Measurements from ENCODE around the gene ARHGAP15.

Gene ARHGAP15

DNA sequence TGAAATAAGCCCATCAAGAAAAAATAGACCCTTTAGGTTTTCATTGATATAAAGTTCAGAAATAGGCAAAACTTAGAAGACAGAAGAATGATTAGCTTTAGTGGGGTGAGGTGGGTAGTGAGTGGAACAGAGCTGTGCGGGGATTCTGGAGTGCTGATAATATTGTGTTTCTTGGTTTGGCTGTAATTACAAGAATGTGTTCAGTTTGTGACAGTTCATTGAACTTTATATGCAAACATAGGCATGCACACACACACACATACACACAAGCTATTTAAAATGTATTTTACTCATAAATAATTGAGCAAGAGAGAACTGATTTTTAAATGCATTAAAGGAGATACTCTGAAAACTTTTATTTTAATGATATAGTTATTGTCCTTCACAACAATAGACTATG lies 17.1 kb downstream of the ARHGAP15 start:
- no peak for DNase-seq

DNA sequence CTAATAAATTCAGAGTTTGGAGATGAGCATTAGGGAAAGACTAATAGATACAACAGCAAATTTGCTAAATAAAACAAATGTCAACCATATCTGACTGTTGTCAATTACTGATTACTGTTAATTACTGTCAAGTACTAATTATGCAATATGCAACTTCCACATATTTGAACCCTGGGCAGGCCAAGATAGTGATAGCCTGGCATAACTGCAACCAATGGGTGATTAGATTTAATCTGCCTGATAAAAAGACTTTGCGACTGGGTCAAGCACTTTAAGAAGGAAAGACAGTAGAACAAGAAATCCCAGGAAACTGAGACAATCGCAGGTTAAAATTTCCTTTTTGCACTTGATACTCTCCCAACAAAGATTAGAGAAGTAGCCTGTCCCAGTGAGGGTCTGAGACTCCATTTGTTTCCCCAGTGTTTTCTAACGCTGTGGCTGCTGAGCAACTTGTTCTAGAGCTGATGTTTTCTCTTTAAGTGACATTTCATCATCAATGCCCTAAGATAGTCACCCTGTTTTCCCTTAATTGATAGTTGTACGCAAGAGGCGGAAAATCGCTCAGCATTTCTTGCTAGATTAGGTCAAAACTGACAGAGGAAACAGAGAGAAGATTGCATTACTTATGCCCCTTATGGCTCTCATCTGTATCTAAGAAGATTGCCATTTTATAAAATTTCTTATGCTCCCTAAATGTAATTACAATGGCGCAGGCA lies 17.8 kb downstream of the ARHGAP15 start:
- DNase-seq, result no peak

DNA sequence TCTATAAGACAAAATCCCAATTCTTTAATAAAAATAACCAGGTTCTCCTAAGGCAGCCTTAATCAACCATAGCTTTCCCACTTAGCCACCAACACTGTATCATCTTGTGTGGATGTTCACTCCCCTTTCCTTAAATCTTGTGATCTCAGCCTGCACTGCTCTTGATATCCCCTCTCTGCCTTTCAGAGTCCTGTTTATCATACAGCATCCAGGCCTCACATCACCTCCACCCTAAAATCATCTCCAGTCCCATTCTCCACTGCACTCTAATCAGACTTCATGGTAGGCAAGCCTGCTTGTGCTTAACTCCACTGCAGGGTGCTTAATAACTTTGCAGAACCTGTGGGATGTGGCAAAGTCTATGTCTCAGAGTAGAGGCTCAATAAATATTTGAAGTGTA lies 18.8 kb downstream of the ARHGAP15 start:
- DNase-seq, result no peak

DNA sequence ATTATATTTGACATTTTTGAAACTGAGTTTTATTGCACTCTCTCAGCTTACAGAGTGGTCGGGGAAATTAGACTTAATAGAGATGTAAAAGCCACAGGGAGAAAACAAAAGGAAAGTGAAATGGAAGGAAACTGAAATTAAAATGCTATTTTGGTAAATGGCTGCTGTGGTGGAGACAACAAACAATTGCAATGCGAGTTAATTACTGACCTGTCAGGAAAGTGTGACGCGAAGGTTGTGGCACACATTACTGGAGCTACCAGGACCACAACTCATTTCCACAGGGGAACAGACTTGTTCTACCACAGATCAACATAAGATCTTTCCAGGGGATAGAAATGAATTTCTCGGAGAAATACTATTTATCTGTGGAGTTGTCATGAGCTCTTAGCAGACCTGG lies 19.5 kb downstream of the ARHGAP15 start:
- no peak for DNase-seq

DNA sequence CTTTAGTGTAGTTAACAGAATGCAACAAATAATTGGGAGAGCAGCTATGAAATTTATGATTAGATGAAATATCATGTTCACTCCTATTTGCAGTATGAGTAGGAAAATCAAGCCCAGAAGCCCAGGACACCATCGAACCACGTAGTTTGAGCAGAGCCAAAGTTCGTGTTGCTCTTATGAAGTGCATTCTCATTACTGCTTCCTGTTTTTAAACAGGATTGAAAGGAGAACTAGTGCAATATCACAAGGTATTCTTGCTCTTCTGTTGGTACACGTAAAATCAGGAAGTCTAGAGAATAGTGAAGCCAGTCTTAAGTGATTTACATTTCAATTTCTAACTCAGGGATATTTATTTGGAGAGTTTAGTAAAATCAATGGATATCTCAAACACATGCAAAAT lies 21.1 kb downstream of the ARHGAP15 start:
- no peak for DNase-seq

DNA sequence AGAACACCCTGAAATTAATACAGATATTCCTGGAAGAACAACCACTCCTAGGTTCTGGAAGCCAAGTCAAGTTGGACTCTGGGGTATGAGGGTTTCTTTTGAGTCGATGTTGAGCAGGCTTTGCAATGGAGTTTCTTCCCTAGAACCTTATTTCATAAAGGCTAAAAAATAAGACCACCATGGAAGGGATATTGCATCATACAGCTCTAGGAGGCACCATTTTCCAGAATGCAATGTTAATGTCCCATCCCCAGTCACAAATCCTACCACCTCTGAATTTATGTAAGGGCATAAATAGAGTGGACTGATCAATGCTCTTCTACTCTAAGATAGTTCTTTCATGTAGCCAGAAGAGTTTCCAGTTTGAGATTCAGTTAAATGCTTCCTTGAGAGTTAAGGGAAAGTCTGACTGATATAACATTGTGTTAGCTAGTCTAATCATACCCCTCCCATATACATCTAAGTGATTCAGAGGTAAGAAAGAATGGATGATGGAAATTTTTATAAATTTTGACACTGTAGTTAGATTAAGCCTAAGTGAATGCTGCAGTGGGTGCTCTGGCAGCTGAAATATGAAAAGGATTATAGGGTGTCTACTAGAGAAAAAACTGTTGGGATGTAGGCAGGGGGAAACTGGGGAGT lies 22.0 kb downstream of the ARHGAP15 start:
- no peak for DNase-seq

DNA sequence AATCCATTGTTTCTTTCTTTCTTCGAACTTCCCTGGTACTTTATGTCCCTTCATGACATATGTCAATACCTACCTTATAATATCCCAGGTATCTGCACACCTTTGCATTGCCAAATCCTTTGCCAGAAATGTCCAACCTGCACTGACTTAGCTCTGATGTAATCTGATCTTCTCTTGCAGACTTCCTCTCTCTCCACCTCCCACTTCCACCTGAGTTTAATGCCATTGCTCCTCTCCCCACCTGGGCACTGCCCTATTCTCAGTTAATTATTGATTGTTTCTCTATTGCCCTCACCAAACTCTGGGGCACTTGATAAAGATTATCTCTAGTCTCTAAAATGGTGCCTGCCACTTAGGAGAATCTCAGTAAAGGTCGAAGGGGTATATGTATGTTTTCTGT lies 23.0 kb downstream of the ARHGAP15 start:
- DNase-seq, result no peak

DNA sequence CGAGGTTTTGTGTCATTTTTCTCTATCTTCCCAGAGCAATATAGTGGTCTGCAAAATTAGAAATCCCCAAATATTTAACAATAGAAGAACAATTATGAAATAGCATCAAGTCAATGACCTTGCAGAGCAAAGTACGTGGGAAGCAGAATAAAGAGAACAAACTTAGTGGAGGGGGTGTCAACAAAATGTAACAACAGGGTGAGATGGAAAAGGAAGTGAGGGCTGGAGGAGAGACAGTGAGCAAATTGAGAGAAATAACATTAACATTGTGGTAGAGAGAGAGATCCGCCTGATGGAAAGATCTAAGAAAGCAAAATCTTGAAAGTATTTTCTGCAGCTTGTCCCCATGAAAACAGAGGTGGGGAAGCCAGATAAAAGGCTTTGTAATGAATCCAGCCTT lies 23.4 kb downstream of the ARHGAP15 start:
- no peak for DNase-seq

DNA sequence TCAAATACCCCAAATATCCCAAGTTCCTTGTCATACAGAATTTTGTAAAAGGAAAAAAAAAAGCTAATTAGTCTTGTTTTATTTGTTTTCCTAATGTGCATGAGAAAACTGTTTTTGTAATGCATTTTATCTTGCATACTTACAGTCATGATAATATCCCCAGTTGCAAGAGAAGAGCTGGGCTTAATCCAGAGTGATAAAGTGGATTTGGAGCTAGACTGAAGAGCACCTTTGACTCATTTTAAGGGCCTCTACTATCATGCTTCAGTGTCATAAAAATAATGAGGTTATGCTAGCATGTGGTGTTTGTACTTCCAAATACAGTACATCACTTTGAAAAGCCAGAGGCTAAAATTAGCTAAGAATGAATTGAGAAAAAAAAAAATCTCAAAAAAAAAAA lies 26.4 kb downstream of the ARHGAP15 start:
- DNase-seq, result no peak

DNA sequence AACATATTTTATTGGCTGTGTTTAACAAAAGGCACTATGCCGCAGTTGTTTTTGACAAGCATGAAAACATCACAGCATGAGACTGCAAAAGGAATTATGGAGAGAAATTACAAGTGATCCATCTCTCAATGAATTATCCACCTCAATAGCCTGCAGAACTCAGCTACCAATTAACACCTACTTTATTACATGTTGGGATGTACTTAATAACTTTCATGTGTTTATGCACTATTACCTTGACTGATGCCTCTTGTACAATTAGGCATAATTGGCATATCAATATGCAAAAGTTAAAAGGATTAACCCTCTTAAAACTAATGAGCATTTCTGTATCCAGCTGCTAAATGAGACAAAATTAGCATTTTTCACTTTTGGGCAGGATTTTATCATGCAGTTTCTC lies 27.8 kb downstream of the ARHGAP15 start:
- DNase-seq, result no peak

DNA sequence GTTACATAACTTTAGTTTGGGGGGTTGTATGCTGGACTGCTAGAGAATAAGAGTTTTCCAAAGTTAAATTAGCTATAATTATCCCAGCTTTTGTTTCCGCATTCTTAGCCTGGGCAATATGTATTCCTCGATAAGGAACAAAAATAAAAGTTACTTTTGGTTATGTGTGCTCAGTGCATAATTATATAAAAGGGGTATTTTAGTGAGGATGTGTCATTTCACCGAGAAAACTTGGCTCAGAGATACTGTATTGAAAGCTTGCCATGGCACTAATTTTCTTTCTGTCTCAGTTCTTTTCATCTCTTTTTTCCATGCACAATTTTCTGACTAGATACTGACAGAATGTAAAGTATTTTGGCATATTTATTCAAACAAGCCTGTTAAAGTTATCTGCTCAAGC lies 28.2 kb downstream of the ARHGAP15 start:
- no peak for DNase-seq

DNA sequence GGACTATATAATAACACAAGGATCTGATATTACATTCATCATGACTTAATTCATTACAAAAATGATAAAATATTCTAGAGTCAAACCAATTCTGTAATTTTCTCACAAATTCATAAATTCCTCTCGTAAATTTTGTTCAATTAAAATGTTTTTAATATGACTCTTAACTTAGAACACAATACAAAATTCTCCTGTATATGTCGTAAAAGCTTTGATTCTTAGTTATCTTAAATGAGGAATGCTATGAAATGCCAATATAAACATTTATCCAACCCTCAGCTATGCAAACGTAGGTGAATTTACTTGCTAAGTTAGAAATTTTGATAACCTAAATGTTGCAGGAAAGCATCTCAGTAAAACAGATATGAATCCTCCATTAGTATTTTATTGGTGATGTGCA lies 28.9 kb downstream of the ARHGAP15 start:
- DNase-seq, result no peak

DNA sequence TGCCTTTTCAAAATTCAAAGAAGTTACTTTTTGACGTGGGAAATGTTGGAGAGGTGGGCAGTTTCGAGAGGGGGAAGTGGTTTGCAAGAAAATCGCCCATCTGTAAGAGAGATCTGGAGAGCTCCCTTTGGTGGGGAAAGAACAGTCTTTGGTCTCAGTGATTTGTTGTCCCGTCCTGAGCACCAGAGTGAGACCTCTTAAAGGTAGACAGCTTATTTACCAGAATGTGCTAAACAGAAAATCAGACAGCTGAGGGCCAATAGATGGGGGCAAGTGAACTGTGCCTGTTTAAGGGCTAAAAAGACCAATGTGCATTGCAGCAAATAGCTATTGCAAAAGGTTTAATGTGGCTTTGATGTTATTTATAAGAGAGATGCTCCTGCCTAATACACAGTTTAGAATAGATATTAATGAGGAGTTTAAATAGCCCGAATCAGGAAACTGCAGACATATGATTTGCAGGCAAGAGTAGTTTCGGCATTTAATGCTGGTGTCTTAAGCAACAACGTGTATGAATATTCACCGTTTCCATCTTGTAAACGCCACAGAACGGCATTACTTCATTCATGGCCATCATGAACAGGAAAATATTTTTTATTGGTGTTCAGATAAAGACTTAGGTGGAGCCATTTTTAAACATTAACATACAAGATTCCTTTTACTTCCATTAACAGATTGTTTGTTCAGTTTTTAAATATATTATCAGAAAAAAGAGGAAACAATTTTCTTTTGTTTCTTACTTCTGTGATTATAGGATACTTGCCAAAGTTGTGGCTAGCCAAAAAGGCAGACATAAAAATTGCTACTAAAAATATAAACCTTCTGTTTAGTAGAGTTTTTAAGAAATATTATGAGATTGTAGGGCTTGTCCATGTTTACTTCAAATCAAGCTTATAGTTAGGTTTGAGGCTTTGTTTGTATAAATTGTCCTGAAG lies 29.6 kb downstream of the ARHGAP15 start:
- DNase-seq, result no peak

DNA sequence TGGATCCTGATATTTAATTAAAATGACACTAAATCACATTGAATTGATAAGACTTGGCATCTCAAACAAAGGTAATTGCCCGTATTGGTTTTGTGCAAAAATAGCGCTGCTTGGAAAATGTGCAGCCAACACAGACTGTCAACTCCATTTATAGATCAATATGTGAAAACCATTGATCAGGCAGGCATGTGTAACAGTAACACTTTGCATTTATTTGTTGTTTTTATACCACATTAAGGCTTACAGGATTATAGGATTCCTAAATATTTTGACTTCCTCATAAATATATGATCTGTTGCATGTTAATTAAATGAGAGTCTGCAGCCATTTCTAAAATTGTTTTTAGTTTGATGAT lies 30.2 kb downstream of the ARHGAP15 start:
- no peak for DNase-seq

DNA sequence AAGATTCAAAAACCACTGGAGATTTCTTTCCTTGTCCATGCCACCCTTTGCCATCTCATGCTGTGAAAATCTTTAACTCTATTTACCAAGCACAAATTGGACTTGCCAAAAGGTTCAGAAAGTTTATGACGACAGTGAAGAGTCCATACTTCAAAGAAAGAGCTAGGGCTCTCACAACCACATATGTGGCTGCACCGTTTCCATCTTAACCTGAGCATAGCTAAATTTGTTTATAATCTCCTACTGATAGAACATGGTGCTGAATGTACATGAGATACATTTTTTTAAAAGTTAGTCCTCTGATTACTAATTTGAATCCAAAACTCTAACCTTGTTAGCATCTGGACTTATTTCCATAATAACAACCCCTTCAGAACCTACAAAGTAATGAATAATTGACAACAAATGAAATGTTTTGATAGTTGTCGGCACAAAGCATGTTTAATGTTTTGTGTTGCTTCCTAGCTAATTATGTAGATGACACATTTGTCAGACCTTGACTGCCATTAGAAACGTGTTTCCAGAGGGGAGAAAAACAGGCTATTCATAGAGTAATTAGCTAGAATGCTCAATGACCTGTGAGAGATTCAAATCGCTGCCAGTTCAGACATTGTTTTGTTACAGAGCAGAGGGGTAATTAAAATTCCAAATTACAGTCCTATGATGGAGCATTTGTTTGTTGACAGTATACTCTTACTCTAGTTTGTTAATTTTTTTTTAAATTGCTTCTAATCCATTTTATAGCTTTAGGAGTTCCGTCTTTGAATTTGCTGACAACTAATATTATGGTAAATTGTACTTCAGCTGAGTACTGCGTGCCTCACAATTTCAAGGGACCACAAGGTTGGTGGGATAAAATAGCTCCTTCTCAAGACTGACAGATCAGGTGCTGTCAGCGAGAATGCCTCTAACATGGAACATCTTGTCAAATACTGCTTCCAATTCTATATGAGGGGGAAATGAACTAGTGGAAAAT lies 31.8 kb downstream of the ARHGAP15 start:
- DNase-seq, result no peak

DNA sequence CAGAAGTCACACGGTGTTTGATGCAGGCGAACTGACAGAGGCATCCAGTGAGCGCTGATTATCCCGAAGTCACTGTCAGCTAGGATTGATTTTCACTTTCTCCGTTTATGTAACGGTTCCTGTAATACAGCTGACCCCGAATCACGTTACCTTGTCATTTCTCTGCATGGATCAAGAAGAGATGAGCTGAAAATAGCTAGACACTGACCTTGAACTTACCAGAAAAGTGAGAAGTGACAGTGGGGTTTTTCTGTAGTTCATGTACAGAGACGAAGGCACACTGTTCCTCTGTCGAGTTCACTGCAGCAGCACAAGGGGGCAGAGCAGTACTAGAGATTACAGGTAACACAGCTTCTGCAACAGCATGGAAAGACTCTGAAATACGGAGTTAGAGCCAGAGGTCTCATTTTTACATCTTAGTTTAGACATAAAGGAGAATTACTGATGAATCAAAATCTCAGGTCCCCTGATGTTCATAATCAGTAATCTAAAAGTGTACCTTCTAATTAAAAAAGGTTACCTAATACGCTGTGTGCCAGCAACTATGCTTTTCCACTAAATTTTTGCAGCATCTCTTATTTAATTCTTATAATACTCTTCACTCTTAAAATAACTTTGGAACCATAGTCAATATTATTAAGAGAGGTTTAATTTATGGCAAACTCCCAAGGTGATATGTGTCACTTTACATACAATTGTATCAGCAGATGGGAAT lies 33.1 kb downstream of the ARHGAP15 start:
- peak; percentile 37 for DNase-seq

DNA sequence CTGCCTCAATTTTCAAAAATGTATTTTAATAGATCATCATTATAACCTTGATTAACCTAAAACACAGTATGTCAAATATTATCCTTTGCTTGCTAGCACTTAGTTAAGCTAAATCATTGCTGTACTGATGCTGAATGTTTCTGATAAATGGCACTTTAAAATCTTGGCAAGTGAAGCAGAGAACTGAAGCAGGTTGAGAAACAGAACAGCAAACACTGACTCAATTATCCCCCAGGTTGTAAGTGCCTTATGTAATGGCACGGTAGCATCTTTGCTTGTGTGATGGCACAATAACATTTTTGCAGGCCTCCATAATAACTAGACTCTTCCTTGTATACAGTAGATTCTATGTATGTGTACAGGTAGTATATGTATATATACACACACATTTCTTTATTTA lies 33.8 kb downstream of the ARHGAP15 start:
- DNase-seq, result no peak

DNA sequence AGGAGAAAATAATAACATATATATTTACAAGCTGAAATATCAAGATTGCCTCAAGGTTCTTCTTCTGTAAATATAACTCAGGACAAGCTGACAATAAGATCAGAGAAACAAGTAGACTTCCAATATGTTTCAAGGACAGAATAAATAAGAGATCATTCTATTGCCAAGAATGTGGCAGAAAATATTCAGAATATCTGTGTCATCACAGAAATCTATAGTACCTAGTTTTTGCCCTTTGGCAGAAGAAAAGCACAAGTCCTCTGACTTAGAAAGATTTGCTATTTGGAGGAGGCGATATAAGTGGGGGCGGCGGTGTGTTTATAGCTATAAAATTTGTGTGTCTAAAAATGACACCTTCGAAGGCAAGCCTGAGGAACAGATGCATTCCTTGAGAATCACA lies 34.3 kb downstream of the ARHGAP15 start:
- no peak for DNase-seq

DNA sequence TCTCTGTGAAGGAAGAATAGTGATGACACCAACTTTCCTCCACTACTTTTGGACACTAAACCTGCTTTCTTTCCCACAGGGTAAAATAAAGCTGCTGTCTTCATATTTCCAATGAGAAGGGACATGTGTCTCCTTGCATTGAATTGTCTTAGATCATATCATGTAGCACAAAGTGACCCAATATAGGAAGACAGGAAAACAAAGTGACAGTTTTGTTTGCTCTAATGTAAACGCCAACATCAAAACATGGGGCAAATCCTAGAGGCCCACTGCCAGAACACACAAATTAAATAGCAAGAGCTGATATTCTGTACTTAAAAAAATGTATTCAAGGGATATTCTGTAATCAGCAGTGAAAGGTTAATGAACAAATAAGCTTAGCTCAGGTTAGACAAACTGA lies 36.1 kb downstream of the ARHGAP15 start:
- DNase-seq, result no peak

DNA sequence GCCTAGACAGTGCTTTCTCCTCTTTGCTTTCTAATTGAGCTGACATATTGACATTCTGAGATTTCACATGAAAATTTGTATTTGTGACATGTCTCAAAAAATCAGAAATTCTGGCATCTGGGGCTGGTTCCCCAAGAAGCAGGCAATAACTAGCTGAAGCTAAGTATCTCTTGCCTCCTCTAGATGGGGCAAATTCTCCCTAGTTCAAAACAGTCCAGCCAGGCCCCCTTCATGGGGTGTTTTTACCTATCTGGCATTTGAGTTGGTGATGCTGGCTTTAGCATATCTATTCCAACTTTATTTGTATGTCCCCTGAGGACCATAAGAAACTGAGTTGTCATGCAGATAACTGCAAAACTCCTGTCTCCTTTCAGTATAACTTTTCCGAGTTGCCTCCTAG lies 39.9 kb downstream of the ARHGAP15 start:
- DNase-seq, result no peak

DNA sequence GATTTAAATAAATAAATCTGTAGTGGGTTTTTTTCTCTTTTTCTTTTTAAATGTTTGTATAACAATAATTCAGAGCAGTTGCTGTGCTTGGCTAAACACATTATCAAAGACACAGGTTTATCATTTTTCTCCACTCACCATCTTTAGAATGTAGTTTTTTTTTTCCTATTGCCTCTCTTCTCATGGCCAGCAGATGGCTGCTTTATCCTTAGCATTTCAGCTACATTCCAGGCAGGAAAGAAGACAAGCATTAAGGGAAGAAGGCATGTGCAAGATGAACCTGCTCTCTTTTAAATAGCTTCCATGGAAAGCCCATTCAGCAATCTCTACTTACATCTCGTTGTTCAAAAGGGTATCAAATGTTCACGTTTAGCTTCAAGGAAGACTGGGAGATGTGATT lies 42.6 kb downstream of the ARHGAP15 start:
- no peak for DNase-seq

DNA sequence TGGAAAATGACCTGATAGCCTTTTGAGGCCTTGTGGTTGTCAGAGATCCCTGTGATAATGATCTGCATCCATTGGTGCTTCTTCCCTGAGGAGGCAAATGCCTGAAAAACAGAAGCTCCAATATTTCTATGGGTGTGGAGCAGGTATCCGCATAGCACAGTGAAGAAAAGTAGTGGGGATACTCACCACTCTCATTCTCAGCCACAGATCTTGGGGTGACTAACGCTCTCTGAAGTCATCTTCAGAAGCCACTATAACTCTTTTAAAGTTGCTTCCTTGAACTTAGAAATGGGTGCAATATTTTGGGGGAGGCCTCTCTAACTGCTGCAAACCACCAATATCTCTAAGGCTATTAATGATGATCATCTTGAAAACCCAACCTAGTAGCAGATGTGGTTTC lies 46.2 kb downstream of the ARHGAP15 start:
- no peak for DNase-seq
